HG03354 (cell line): ENCODE results near the gene FARSA.
"Not testable (repeated sequence)": the region's sequence is repeated elsewhere in the genome, so short reads cannot be mapped to it uniquely, and the experiment has no call there.

Experiments
- ATAC-seq: cut with Tn5 transposase; IDR thresholded peaks from one replicate; pipeline ENCODE4 v1.9.1; 2021; ENCODE audit warnings: mild to moderate bottlenecking; ENCODE audit not compliant: unreplicated experiment, poor library complexity, severe bottlenecking

The FARSA gene

GRCh38 chr19:12938779-12939601 lies 5.5 kb upstream of the FARSA start:
- ATAC-seq, result peak; percentile 9

DNA sequence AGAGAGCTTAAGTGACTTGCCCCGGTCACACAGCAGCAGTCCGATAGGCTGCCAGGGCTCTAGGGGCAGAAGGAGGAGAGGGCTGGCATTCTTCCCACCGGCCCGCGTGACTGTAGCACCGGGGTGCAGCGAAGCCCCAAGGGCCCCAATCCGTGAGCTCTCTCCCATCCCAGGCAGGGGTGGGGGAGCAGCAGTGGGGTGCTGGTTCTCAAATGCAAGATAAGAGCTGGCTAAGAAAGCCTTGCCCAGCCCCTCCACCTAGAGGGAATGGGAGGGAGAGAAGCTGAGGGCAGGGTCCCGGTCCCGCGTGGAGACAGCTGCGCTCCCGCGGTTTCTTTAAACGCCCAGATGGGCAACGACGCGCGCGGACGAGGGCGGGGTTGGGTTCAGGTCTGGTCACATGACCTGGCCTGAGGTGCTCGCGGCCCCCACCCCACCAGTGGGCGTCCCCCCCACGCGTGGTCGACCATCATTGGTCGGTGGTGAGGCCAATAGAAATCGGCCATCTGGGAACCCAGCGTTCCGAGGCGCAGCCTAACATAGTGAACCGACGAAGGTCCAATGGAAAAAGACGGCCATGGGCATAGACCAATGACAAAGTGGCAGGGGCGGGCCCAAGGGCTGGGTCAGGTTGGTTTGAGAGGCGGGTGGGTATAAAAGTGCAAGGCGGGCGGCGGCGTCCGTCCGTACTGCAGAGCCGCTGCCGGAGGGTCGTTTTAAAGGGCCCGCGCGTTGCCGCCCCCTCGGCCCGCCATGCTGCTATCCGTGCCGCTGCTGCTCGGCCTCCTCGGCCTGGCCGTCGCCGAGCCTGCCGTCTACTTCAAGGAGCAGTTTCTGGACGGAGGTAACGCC lies 4.6 kb upstream of the FARSA start, which contains the start of gene CALR:
CALR (plus strand) TSS at position 683 of the 852 bp plus-strand sequence; CDS start at position 754, 71 bp downstream.
- ATAC-seq, result peak; percentile 82

GRCh38 chr19:12937093-12937926 lies 3.8 kb upstream of the FARSA start:
- ATAC-seq, result no peak

GRCh38 chr19:12936582-12936981 lies 3.1 kb upstream of the FARSA start:
- ATAC-seq, result no peak

DNA sequence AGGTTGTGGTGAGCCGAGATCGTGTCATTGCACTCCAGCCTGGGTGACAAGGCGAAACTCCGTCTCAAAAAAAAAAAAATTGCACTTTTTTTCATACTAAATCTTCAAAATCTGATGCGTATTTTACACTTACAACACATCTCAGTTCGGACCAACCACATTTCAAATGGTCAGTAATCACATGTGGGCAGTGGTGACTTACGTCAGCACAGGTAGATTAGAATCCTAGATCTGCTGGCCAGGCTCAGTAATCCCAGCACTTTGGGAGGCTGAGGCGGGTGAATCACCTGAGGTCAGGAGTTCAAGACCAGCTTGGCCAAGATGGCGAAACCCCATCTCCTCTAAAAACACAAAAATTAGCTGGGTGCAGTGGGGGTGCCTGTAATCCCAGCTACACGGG lies 1.6 kb upstream of the FARSA start:
- ATAC-seq, result no peak

DNA sequence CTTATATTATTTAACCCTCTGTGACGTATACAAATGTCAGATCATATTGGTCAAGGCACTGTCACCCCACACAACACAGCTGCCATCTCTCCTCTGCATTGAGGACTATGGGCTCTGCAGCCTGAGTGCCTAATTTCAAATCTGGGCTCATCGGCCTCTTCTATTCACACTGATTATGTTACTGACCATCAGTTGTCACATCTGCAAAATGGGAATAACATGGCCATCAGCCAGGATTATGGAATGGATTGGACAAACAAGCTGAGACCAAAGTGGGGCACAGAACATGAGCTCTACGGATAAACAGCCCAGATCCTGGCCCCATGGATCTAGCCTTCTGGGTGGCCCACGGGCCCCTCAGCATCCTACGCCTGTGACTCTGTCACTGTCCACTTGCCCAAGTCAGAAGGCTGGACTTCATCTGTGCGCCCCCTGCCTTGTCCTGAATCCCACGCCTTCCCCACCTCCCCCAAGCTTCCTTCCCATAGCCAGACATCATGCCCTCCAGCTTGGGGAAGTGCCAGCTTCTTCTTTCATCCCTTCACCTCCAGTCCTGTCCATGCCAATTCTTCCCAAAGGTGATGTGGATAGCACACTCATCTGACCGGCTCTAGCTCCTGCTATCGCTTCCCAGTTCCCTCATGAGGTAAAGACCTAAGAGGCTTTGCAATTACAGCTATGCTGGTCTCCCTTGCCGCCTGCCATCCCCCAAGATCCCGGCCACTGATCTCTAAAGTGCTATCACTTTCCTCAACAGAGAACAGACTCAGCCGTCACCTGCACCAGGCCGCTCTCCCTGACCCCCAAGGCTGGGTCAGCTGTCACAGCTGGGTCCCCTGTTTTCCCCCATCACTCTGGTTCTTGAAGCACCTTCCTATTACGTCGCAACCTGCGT lies 872 bp downstream of the FARSA start:
- ATAC-seq, result no peak

DNA sequence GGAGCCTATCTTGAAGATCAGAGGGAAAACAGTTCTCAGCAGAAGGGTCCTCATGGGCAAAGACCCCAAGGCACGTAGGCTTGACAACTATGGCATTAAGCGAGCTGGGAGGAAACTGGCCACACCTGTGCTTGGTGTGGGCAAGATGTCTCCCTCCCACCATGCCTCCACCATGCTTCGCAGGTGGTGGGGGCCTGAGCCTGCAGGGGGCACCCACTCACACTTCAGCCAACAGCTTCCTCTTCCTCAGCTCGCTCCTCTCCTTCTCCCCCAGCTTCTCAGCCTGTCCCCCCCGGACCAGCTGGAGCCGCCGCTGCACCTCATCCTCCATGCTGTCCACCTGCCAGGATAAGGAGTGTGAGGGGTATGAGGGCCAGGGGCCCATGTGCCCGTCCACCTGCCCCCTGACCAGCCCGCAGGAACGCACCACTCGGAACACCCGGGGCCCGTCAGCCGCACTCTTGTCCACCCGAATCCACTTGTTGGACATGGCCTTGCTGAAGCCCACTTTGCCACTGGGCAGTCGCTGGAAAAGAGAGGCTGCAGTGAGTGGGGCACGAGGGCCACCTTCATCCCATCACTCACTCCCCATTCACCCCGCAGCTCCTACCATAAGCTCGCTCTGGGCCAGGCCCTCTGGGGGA lies 3.4 kb downstream of the FARSA start:
- ATAC-seq, result no peak

DNA sequence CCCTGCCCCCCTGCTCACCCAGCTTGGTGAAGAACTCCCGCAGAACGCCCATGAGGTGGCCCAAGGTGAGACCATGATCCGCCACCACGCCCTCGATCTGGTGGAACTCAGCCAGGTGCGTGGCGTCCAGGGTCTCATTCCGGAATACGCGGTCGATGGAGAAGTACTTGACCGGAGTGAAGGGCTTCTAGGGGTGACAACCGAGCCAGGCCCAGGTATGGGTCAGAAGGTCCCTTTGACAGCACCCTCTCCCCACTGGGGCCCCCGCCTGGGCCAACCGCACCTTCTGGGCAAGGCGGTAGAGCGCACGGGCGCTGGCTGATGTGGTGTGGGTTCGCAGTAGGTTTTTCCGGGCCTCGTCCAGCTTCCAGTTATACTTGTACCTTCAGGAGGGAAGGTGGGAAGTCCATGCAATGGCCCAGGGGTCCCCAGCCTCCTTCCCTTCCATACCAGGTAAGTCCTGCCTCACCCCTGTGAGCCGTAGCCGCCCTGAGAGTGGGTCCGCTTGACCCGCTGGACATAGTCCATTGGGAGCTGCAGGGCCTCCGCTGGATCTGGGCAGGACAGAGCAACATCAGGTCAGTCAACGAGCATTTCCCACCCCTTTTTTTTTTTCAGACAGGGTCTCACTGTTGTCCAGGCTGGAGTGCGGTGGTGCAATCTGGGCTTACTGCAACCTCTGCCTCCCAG lies 8.7 kb downstream of the FARSA start:
- ATAC-seq, result no peak

DNA sequence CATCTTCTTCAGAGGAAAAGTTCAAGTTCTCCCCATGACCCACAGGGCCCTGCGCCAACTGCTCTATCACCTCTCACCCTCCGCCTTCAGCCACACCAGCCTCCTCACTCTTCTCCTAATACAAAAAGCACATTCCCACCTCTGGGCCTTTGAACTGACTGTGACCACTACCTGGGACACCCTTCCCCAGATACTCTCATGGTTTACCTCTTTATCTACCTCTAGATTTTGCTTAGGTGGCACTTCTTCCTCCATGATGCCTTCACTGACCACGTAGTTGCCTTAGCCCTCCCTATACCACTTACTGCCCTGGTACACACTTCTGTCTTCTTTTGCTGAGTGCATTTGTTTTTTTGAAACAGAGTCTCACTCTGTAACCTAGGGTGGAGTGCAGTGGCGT lies 10.6 kb downstream of the FARSA start:
- ATAC-seq, result no peak

- no peak for ATAC-seq
Observed at GRCh38 chr19:12921047-12921446, 12.5 kb downstream of the FARSA start.

GRCh38 chr19:12918253-12918652 lies 15.3 kb downstream of the FARSA start:
- no peak for ATAC-seq

- not testable (repeated sequence) for ATAC-seq
Observed at GRCh38 chr19:12915860-12916259, 17.7 kb downstream of the FARSA start.

DNA sequence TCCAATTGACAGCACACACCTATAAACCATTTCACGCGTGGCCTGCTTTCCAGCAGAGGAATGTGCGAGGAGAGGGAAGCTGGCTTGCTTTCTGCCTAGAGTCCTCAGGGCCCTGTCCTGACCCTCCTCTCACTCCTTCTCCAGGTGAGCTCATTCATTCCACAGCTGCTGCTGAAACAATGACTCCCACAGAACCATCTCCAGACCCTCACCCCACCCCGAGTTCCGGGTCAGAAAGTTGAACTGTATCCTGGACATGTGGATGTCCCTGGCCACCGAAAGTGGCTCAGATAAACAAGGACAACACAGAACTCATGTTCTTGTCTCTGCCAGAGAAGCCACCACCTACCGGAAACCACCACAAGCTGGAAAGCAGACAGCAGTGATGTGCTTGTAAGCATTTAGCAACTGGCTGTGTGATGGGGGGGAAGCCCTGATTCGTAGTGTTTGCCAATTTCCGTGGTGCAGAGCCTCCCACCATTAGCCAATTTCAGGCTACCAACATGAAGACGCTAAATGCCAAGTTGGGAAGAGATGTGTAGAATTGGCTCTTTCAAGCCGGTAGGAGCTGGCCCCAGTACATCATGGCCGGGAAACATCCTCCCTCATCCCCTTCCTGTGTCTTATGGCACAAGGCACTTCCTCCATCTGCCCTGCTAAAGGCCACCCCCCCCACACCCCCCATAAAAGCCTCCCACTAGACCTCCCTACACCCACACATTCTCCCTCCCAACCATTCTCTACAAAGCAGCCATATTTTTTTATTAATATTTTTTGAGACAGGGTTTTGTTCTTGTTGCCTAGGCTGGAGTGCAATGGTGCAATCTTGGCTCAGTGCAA lies 19.4 kb downstream of the FARSA start:
- no peak for ATAC-seq

DNA sequence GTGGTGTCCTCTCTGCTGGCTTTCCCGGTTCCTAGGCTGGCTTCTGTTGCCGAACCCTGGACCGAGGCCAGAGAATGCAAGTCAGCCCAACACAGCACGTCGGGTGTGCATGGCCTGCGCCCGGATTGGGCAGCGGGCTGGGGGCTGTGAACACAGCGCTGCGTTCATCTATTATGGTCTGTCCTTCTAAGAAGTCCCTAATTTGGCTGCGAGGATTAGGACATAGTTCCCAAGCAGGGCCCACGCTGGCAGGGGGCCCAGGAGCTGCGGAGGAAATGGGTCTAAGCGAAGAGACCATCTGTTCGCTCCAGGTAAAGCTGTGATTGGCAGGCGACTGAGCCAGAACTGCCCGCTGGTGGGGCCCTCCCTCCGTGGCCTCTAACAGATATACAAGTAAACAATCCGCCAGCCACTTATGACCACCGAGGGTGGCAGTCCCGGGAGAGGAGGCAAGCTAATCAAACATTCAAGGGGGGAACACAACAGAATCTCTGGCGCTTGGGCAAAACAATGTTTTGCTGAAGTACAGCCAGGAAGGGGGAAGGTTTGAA lies 20.4 kb downstream of the FARSA start:
- ATAC-seq, result no peak

- no peak for ATAC-seq
Observed at GRCh38 chr19:12912571-12912970, 20.9 kb downstream of the FARSA start.

DNA sequence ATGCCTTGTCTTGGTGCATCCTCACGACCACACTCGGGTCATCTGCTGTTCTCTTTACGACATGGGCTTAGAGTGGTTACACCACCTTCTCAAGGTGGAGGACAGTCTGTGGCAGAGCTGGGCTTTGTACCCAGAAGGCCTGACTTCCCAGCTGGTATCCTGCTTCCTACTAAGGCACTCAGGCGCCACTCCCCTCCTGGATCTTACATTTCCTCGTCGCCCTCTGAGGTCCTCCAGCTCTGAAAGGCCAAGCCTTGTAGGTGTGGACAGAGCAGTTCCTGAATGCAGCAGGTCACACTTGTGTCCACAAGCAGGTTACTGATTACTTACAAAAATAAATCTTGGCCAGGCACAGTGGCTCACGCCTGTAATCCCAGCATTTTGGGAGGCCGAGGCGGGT lies 26.3 kb downstream of the FARSA start:
- no peak for ATAC-seq
